NCI-H1436 (cell line): ENCODE measurements around the gene CACHD1.

ENCODE experiments used
- DNase-seq: peaks from one replicate; lab custom pipeline; 2025; lab: John Stamatoyannopoulos, UW

The CACHD1 gene

DNA sequence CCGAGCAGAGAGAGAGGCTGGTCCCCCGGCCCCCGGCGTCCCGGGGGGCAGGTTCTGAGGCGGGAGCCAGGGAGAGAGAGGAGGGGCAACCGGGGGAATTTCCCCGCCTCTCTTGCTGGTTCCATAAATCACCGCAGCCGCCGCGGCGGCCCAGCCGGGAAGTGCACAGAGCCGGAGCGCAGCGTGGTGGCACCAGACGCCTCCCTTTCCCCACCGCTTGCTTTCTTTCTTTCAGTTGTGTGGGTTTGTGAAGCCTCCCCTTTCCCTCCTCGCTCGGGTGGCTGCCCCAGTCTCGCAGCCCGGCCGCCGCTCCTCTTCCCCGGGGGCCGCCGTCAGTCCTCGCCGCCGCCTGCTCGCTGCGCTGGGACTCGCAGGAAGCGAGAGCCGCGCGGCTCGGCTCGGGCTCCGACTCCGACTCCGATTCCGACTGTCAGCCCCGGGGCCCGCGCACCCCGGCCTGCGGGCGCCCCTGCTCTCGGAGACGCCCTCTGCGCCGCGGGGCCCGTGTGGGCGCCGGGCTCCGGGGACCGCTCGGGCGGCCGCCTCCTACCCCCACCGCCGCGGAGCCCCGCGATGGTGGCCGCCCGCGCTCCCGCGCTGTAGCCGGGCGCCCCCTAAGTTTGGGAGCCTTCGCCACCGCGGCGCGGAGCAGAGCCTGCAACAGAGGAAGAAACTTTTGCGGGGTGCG lies at the start of gene CACHD1:
TSS of gene CACHD1 (plus strand) at position 153 of the 688 bp plus-strand sequence. CDS start 616 bp downstream, outside the sequence.
- peak; percentile 47 for DNase-seq

DNA sequence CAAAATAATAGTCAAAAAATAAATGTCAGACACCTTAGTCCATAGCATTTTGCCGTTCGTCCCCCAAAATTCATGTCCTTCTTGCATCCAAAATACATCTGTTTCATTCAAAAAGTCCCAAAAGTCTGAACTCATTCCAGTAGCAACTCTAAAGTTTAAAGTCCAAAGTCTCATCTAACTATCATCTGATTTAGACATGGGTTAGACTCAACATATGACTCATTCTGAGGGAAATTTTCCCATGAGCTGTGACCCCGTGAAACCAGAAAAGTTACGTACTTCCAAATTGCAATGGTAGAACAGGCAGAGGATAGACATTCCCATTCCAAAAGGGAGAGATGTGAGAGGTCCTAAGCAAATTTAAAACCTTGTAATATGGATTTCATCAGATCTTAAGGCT lies 48.6 kb upstream of the CACHD1 start:
- no peak for DNase-seq

DNA sequence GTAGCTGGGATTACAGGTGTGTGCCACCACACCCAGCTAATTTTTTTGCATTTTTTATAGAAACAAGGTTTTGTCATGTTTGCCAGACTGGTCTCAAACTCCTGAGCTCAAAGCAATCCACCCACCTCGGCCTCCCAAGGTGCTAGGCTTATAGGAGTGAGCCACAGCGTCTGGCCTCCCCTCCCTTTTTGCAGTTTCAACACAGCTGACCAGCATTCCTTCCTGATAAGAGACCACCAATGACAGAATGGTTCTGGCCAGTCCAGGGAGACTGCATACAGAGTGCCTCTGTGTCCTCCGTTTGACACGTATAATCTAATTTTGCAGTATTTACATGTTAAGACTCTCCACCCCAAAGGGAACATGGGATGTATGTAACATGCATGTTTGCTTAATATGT lies 46.4 kb upstream of the CACHD1 start:
- no peak for DNase-seq

DNA sequence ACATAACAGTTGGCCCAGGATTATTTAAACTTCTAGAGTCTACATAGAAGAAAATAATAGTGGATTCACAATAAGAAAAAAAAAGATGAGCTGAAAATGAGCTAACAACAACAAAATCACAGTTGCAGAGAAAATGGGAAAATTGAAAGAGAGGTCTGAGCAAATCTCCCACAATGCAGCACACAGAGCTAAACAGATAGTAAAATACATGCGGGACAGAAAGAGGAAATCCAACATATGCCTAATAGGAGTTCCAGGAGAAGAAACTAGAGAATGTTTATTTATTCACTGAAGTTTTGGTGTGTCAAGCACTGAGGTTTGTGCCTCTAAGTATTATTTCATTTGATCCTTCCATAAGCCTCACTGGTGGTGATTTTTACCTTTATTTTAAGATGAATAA lies 45.5 kb upstream of the CACHD1 start:
- no peak for DNase-seq

DNA sequence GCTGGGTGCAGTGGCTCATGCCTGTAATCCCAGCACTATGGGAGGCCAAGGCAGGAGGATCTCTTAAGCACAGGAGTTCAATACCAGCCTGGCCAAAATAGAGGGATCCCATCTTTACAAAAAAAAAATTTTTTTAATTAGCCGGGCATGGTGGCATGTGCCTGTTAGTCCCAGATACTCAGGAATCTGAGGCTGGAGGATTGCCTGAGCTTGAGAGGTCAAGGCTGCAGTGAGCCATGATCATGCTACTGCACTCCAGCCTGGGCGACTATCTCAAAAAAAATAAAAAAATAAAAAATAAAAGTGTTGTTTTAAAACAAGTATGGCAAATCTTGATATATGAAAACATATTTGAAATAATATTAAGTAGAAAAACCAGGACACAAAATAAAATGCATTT lies 44.4 kb upstream of the CACHD1 start:
- no peak for DNase-seq

DNA sequence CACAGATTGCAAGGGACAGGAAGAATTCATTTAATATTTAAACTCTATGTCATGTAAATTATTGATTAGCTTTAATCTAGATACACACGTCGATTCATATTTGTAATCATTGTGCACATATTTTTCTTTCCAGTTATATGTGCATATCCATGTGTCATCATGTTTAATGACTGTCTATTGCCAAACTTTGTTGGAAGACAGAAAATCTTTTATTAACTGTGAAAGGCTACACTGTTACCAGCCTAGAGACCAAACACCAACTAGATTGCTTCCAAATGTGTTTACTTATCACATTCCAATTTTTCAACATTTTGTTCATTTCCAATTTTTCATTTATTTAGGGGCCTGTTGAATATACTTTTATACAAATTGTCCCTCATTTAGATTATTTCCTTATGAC lies 43.2 kb upstream of the CACHD1 start:
- DNase-seq: no peak

DNA sequence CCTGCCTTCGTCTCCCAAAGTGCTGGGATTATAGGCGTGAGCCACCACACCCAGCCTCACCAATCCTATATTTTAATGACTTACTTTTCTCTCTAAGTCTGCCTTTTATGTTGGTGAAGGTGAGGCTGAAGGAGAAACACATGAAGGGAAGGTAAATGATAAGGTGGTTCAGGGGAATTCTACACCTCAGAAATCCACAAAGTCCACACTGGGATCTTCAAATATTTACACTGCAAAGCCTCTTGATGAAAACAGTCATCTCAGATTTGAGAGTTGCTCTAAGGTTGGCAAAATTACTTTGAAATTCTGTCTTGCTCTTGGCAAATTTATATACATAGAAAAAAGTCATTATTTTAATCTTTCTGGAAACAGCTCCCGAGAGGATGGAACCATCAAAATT lies 42.0 kb upstream of the CACHD1 start:
- no peak for DNase-seq

DNA sequence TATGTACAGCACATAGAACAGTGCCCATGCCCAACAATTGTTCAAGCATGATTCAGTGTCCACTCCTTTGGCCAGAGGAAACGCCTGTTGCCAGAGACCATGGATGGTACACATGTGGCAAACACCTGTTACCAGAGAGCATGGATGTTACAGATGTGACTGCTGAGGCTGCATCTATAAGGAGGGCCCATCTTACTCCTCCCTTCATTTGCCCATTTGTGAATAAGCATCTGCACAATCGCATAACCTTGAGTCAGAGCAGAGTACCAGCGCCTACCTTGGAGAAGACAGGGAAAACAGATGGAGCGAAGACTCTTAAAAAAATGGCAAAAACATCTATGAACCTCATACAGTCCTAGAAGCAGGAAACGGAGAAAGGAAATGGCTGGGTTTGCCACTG lies 36.6 kb upstream of the CACHD1 start:
- DNase-seq: no peak

DNA sequence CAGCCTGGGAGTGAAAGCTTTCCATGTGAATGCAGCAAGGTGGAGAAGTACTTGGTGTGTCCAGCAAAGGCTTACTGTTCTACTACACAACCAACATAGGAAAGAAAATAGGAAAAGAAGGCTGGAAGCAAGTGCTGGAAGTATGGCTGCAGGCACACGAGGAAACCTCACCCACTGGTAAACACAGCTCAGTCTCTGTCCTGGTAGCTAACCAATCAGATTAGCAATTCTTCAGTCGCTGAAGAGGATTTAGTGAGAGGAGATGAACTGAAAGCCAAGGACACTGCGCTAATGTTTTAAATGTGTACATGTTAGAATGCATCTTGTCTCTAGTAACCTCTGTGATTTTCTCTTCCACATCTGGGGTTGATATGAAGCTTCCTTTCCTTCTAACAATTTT lies 36.2 kb upstream of the CACHD1 start:
- no peak for DNase-seq

DNA sequence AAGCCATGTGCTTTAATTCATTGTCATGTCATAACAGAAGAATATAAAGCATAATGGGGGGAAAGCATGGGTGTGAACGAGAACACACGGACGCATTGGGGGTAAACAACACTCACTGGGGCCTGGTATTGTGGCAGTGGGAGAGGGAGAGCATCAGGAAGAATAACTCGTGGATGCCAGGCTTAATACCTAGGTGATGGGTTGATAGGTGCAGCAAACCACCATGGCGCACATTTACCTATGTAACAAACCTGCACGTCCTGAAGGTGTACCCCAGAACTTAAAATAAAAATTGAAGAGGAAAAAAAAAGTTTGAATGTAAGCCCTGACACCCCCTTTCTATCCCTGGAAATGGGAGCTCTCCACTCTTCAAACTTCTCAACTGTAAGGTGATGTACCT lies 34.9 kb upstream of the CACHD1 start:
- DNase-seq: no peak

DNA sequence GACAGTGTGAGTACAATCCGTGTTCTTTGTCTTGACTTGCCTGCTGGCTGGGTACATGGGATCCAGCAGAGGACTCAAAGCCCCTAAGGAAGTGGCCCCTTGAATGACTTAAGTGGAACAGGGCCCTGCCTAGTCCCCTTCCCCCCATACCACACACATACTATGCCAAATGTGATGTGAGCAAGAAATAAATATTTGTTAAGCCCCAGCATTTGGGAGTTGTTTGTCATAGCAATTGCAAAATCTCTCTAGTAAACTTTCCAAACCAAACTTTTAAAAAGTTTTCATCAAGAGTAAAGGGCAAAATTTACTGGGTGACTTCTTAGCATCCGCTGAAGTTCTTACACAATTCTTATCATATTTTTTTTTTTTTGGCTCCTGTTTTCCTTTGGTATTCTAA lies 32.5 kb upstream of the CACHD1 start:
- DNase-seq: no peak

DNA sequence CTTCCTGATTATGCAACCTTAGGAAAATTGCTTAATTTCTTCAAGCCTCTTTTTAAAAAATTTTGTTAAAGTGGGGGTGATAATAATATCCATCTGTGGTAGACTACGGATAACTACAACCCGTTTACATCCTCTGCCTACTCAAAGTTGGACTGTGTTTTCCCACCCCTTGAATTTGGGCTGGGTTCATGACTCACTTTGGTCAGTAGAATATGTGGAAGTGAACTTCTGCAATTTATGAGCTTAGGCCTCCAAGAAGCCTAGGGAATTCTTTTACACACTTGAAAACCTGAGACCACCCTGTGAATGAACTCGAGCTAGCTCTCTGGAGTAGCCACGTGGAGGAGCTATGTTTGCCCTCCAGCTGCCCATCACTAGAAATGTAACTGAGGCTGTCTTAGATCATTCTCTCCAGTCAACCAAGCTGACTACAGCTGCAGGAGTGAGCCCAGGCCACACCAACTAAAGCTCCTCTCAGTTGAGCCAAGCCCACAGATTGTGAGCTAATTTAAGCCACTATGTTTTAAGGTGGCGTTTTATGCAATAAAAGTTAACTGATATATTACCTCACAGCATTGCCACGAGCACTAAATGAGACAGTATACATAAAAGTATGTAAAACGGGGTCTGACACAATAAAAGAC lies 29.6 kb upstream of the CACHD1 start:
- DNase-seq: no peak

DNA sequence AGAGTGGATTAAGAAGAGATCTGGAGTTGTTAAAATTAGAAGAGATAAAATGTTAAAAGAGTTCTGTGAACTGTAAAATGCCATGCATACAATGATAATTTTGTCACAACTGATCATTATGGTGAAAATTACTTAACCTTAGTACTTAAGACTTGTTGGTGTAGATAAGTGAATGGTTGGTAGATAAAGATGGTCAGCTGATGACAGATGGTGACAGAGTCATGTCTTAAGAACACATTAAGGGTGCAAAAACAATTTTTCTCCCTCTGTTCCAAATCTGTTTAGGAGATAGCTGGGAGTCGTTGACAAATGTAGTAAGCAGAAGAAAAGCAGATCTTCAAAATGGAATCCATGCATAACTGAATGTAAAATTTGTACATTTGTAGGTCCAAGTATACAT lies 18.5 kb upstream of the CACHD1 start:
- DNase-seq: no peak

DNA sequence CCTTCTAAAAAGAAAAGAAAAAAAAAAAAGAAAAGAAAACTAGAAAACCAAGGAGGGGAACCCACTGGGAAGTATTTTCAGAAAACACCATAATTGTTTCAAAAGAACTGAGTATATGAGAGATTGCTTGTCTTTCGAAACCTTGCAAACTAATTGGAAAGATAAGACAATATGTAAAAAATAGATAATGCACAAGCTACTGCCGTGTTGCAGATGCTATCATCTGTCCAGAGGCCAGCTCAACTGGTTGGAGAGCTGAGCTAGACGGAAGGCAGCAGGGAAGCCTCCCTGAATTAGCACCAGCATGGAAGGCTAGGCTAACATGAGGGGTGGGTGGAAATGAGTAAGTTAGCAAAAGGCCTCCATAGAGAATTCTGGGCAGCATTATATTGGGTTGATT lies 16.2 kb upstream of the CACHD1 start:
- DNase-seq: no peak

DNA sequence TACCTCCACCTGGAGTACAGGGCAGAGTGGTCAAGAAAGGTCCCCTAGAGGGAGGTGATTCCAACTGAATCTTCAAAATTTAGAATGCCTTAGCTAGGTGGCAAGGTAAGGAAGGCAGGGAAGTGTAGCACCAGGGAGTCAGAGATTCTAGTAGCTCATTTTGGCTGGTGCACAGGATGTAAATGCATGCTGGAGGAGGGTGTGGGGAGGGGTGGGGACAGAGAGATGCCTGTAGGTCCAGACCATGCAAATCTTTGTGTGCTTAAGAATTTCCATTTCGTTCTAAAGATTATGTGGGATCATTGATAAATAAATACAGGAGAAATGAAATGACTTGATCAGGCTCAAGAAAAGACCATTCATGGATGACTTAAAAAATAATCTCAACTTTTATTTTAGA lies 11.0 kb upstream of the CACHD1 start:
- no peak for DNase-seq

DNA sequence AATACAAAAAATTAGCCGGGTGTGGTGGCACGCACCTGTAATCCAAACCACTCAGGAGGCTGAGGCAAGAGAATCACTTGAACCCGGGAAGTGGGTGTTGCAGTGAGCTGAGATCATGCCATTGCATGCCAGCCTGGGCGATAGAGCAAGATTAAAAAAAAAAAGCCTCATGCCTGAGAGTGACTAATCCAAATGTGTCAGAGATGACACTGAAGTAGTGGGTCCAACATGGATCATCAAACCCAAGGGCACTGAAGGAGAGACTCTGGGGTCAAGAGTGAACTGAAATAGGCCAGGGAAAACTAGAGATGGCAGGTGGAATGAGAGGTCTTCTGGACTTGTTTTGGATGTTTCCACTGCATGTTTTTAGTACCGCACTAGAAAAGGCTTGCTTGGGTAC lies 10.2 kb upstream of the CACHD1 start:
- no peak for DNase-seq

DNA sequence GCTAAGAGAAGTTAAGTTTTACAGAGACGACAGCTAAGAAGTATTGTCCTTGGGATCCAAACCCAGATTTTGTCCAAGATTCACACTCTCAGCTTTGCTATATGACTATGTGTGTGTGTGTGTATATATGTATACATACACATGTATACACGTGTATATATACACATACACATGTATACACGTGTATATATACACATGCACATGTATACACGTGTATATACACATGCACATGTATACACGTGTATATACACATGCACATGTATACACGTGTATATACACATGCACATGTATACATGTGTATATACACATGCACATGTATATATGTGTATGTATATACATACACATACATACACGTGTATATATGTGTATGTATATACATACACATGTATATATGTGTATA lies 3.9 kb upstream of the CACHD1 start:
- DNase-seq: no peak

DNA sequence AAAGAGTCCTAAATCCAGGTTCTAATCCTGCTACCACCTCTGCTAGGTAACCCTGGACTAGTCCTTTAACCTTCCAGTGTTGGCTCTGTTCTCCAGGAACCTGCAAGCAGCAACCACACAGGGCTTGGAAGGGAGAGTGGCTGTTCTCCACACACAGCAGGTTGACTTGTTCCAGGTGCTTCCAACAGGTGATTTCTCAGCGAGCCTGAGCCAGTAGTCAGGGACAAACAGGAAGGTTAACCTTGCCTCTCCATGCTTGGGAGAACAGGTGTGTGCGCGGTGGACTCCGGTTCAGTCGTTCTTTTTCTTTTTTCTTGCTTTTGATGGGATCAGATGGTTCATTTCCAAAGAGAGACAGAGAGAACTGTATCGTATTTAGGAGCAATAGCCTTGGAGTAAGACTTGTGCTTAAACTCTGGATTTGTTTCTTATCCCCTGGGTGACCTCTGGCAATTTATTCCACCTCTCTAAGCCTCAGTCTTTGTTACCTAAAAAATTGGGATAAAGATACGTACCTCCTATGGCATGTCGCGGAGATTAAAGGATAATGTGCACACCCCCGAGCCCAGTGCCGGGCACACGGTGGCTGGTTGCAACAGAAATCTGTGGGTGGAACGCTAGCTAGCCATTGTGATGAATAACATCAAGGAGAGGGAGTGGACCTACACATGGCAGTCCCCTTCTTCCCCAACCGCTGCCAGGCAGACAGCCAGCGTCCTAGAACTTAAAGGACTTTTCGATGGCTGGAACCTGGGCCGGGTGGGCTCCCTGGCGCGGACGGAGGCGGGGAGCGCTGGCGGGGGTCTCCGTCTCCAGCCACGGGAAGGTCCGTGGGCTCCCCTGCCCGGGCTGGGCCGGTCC lies 583 bp upstream of the CACHD1 start:
- DNase-seq: no peak

DNA sequence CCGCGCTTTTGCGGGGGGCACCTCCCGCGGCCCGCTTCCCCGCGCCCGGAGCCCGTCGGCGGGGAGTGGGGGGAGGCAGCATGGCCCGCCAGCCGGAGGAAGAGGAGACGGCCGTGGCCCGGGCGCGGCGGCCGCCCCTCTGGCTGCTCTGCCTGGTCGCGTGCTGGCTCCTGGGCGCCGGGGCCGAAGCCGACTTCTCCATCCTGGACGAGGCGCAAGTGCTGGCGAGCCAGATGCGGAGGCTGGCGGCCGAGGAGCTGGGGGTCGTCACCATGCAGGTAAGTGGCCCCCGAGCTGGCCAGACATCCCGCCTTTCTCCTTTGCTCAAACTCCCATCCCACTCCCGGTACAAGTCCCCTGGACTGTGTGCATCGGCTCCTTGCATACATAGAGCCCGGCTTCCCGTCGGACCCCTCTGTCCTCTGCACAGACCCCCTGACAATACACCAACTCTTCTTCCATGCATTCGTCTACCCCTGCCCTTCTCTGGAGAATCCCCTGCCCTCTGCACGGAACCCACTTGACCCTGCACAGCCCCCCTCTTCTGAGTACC lies 812 bp downstream of the CACHD1 start:
- no peak for DNase-seq

DNA sequence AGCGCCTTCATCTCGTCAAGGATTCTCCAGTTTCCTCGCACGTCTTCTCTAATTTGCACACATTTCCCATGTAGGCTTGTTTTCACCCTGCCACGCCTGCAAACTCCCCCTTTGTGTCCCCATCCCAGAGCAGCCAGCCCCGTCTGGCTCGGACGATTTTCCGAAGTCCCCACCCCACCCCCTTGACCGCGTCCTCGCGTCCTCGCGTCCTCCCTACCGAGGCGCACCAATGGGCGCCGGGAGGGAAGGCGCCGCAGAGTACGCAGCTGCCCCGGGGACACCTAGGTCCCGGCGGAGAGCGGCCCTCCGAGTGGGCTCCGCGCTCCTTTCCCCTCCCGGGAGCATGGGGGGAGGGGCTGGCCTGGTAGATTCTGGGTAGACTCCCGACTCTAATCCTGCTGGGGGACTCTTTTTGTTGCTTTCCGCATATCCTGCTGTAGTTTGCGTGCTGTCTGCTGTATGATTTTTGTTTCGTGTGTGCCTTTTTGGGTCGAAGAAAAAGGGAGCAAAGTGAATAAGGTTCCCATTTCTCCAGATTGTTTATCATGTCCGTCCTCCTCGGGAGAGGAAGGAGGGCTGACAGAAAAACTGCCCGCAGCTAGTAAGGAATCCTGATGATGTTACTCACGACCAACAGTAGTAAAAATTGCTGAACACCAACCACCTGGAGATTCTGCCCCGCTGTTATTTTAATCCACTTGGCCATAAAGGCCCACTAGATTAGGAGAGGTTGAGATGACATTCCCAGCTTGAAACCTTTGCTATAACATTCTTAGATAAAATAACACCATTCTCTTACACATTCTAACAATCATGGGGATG lies 1.5 kb downstream of the CACHD1 start:
- DNase-seq: peak; percentile 3

DNA sequence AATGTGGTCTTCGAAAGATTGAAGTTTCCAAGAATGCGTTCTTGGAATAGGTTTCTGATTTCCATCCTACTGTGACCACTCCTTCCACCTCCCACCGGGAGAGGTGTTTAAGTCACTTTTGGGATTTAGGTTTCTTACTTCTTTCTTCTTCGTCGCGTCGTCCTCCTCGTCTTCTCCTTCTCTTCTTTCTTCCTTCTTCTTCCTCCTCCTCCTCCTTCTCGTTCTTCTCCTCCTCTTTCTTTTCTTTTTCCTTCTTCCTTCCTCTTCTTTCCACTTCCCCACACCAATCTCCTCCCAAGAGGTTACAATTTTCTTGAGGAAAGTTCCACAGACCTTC lies 2.1 kb downstream of the CACHD1 start:
- no peak for DNase-seq

DNA sequence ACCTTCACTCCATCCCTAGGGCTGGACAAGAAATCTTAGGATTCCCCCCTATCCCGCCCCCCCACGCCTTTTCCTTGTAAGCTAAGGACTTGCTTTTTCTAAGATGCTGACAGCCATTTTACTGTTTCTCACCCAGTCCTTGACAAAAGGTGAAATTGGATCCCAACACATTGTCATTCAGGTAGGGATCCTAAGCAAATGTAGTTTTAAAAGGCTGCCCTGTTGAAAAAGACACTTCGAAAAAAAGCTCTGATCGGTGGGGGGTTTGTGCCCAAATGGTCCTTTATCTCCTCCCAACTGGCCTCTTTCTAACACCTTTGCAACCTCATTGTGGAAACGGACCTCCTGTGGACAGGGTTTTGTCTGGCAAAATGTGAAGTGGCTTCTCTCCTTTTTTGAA lies 2.9 kb downstream of the CACHD1 start:
- no peak for DNase-seq
